CD4-positive, CD25-positive, alpha-beta regulatory T cell (primary cell): ENCODE measurements around the gene GPRIN1. TPM values are rescaled to one million over a fixed set of nuclear protein-coding genes. Genes with fewer than 3 reads are reported as not detected.

Experiments used
- ATAC-seq, 2 donors: fragments of 150-1000 bp; cut with Tn5 transposase; one replicate each; pipeline ENCODE4 v1.10.0; 2021; ENCODE audit warnings: low read depth in 2 of 2, moderate number of reproducible peaks in 2 of 2, moderate library complexity in 1 of 2
- DNase-seq, 3 donors: peaks; one replicate each; pipeline versions ENCODE4 v3.0.0 to v3.0.0-alpha.2; 2012 to 2022; ENCODE audit warnings: mixed read lengths in 1 of 3
- H3K27ac ChIP-seq: one replicate; pipeline ENCODE4 v1.7.0; 2013; ENCODE audit warnings: mild to moderate bottlenecking, low read length; ENCODE audit not compliant: insufficient read depth, poor library complexity, severe bottlenecking
- H3K27me3 ChIP-seq: one replicate; pipeline ENCODE4 v1.7.0; 2013; ENCODE audit warnings: low read length; ENCODE audit not compliant: control insufficient read depth, insufficient read depth
- H3K36me3 ChIP-seq: one replicate; pipeline ENCODE4 v1.7.0; 2013; ENCODE audit warnings: mild to moderate bottlenecking, low read length, moderate library complexity; ENCODE audit not compliant: control insufficient read depth, insufficient read depth
- H3K4me1 ChIP-seq: 2 replicates; pipeline ENCODE4 v1.7.0; 2013; ENCODE audit warnings: mild to moderate bottlenecking, low read length; ENCODE audit not compliant: insufficient read depth, control insufficient read depth, poor library complexity, severe bottlenecking
- H3K4me3 ChIP-seq: one replicate; pipeline ENCODE4 v1.7.0; 2013; ENCODE audit warnings: low read depth, mild to moderate bottlenecking, low read length, moderate library complexity
- H3K9me3 ChIP-seq, 2 experiments: 1 replicate in 1 of 2; 2 replicates in 1 of 2; pipeline ENCODE4 v1.7.0; 2013; ENCODE audit warnings: low read length in 2 of 2, mild to moderate bottlenecking in 1 of 2, moderate library complexity in 1 of 2; ENCODE audit not compliant: control insufficient read depth in 2 of 2
- H3K27ac Mint-ChIP-seq, 3 donors: one replicate each; pipeline ENCODE4 v1.8.0; 2020 to 2022; ENCODE audit warnings: mild to moderate bottlenecking in 3 of 3, mixed read lengths in 3 of 3, moderate library complexity in 2 of 3
- H3K27me3 Mint-ChIP-seq: one replicate; pipeline ENCODE4 v1.8.0; 2022; ENCODE audit warnings: mild to moderate bottlenecking, mixed read lengths
- H3K36me3 Mint-ChIP-seq: one replicate; pipeline ENCODE4 v1.8.0; 2020; ENCODE audit warnings: mixed read lengths
- H3K4me1 Mint-ChIP-seq, 4 donors: one replicate each; pipeline ENCODE4 v1.8.0; 2020 to 2022; ENCODE audit warnings: mixed read lengths in 4 of 4, mild to moderate bottlenecking in 1 of 4
- H3K4me3 Mint-ChIP-seq, 4 donors: one replicate each; pipeline ENCODE4 v1.8.0; 2020 to 2022; ENCODE audit warnings: mild to moderate bottlenecking in 4 of 4, mixed read lengths in 4 of 4, moderate library complexity in 3 of 4
- H3K9me3 Mint-ChIP-seq, 7 donors: one replicate each; pipeline ENCODE4 v1.8.0; 2020 to 2022; ENCODE audit warnings: mixed read lengths in 7 of 7, mild to moderate bottlenecking in 3 of 7, moderate library complexity in 2 of 7
- polyA plus RNA-seq, 4 donors: library from polyadenylated mRNA; unstranded; fragments of 300-500 nt; fragmentation: Illumina TruSeq; gene quantifications; one replicate each; pipeline ENCODE4 v1.2.3, GENCODE V29; 2021
- total RNA-seq: library from RNA; stranded (reverse); gene quantifications from one replicate; pipeline ENCODE4 v1.2.3, GENCODE V29; 2022

The GPRIN1 gene
- total and polyA plus RNA-seq, 5 donors from 2014 or later = 0.24 to 1.9 (median 0.71) TPM

- H3K27ac Mint-ChIP-seq = no peak overlapping the region
- no peak for ATAC-seq
Measured at GRCh38 chr5:176628406-176629228, 18.7 kb upstream of the GPRIN1 start.

GRCh38 chr5:176627582-176627981, 17.6 kb upstream of the GPRIN1 start:
- Histone ChIP-seq H3K27me3 (peaks cover 23% of the 10 kb centered on the region), H3K4me3 (no peak overlapping the region), H3K4me1 (peaks cover 17% of the 10 kb centered on the region), H3K27ac (no peak overlapping the region), H3K9me3 (no peaks in the 10 kb centered on the region), H3K36me3 (no peaks in the 10 kb centered on the region)
- Mint-ChIP-seq H3K4me3 (no peak overlapping the region), H3K4me1 (peaks cover 0 to 18% (median 1%) of the 10 kb centered on the region in 4 donors), H3K27me3 (peaks cover 77% of the 10 kb centered on the region), H3K9me3 (no peaks in the 10 kb centered on the region), H3K36me3 (no peaks in the 10 kb centered on the region), H3K27ac (no peak overlapping the region)
- ATAC-seq (no peak), DNase-seq (no peak)

More at GRCh38 chr5:176628406-176629228, 18.7 kb upstream of the GPRIN1 start:
- H3K27me3 Mint-ChIP-seq = peaks cover 75% of the 10 kb centered on the region
- no peak for DNase-seq
- peaks cover 0 to 18% (median 2%) of the 10 kb centered on the region in 4 donors for H3K4me1 Mint-ChIP-seq
- H3K27me3 ChIP-seq = peaks cover 29% of the 10 kb centered on the region
- peaks cover 0 to 1% (median 0%) of the 10 kb centered on the region in 7 donors for H3K9me3 Mint-ChIP-seq
- no peaks in the 10 kb centered on the region for H3K9me3 ChIP-seq
- peak overlapping the region in 1 of 4 donors; percentile 56 for H3K4me3 Mint-ChIP-seq
- no peak overlapping the region for H3K27ac ChIP-seq
- no peak overlapping the region for H3K4me3 ChIP-seq
- H3K36me3 Mint-ChIP-seq = no peaks in the 10 kb centered on the region
- no peaks in the 10 kb centered on the region for H3K36me3 ChIP-seq
- peaks cover 17% of the 10 kb centered on the region for H3K4me1 ChIP-seq

- Mint-ChIP-seq H3K27ac (no peak overlapping the region), H3K9me3 (no peaks in the 10 kb centered on the region), H3K36me3 (no peaks in the 10 kb centered on the region), H3K27me3 (peaks cover 74% of the 10 kb centered on the region), H3K4me1 (peaks cover 0 to 18% (median 1%) of the 10 kb centered on the region in 4 donors), H3K4me3 (no peak overlapping the region)
- Histone ChIP-seq H3K4me1 (peaks cover 17% of the 10 kb centered on the region), H3K36me3 (no peaks in the 10 kb centered on the region), H3K9me3 (no peaks in the 10 kb centered on the region), H3K27me3 (peaks cover 21% of the 10 kb centered on the region), H3K27ac (no peak overlapping the region), H3K4me3 (no peak overlapping the region)
- no peak for ATAC-seq
- DNase-seq = no peak
Measured at GRCh38 chr5:176626876-176627236, 16.9 kb upstream of the GPRIN1 start.

- Histone ChIP-seq H3K4me1 (peaks cover 17% of the 10 kb centered on the region), H3K9me3 (no peaks in the 10 kb centered on the region), H3K27ac (no peak overlapping the region), H3K4me3 (no peak overlapping the region), H3K27me3 (peaks cover 16% of the 10 kb centered on the region), H3K36me3 (no peaks in the 10 kb centered on the region)
- H3K4me3 Mint-ChIP-seq = no peak overlapping the region
- no peaks in the 10 kb centered on the region for H3K36me3 Mint-ChIP-seq
- ATAC-seq (no peak), DNase-seq (no peak)
- H3K9me3 Mint-ChIP-seq = no peaks in the 10 kb centered on the region
- peak overlapping the region in 1 of 3 donors; percentile 50 for H3K27ac Mint-ChIP-seq
- peaks cover 0 to 18% (median 1%) of the 10 kb centered on the region in 4 donors for H3K4me1 Mint-ChIP-seq
- peaks cover 70% of the 10 kb centered on the region for H3K27me3 Mint-ChIP-seq
Measured at GRCh38 chr5:176625966-176626875, 16.3 kb upstream of the GPRIN1 start.

- no peaks in the 10 kb centered on the region for H3K36me3 Mint-ChIP-seq
Measured at GRCh38 chr5:176625512-176625911, 15.6 kb upstream of the GPRIN1 start.

GRCh38 chr5:176624938-176625337, 15.0 kb upstream of the GPRIN1 start:
- H3K9me3 Mint-ChIP-seq = peaks cover 0 to 1% (median 0%) of the 10 kb centered on the region in 7 donors
- no peaks in the 10 kb centered on the region for H3K36me3 ChIP-seq
- peaks cover 0 to 21% (median 5%) of the 10 kb centered on the region in 4 donors for H3K4me1 Mint-ChIP-seq
- H3K4me3 ChIP-seq = no peak overlapping the region
- peaks cover 74% of the 10 kb centered on the region for H3K27me3 Mint-ChIP-seq
- H3K4me3 Mint-ChIP-seq = no peak overlapping the region
- no peaks in the 10 kb centered on the region for H3K36me3 Mint-ChIP-seq
- no peak overlapping the region for H3K27ac Mint-ChIP-seq
- ATAC-seq = no peak
- H3K4me1 ChIP-seq = peaks cover 16% of the 10 kb centered on the region
- H3K9me3 ChIP-seq = no peaks in the 10 kb centered on the region
- no peak for DNase-seq
- H3K27me3 ChIP-seq = peaks cover 9% of the 10 kb centered on the region
- H3K27ac ChIP-seq = no peak overlapping the region

More at GRCh38 chr5:176625512-176625911, 15.6 kb upstream of the GPRIN1 start:
- Histone ChIP-seq H3K4me1 (peaks cover 16% of the 10 kb centered on the region), H3K27me3 (peaks cover 9% of the 10 kb centered on the region), H3K9me3 (no peaks in the 10 kb centered on the region), H3K36me3 (no peaks in the 10 kb centered on the region), H3K27ac (no peak overlapping the region), H3K4me3 (no peak overlapping the region)
- peak overlapping the region in 1 of 3 donors; percentile 50 for H3K27ac Mint-ChIP-seq
- H3K4me1 Mint-ChIP-seq = peaks cover 0 to 16% (median 2%) of the 10 kb centered on the region in 4 donors
- DNase-seq (no peak), ATAC-seq (no peak)
- H3K4me3 Mint-ChIP-seq = no peak overlapping the region
- no peaks in the 10 kb centered on the region for H3K9me3 Mint-ChIP-seq
- H3K27me3 Mint-ChIP-seq = peaks cover 69% of the 10 kb centered on the region

GRCh38 chr5:176624142-176624541, 14.2 kb upstream of the GPRIN1 start:
- Histone ChIP-seq H3K4me1 (peaks cover 17% of the 10 kb centered on the region), H3K27ac (no peak overlapping the region), H3K4me3 (no peak overlapping the region), H3K36me3 (no peaks in the 10 kb centered on the region), H3K27me3 (peaks cover 9% of the 10 kb centered on the region), H3K9me3 (no peaks in the 10 kb centered on the region)
- Mint-ChIP-seq H3K4me1 (peaks cover 0 to 19% (median 5%) of the 10 kb centered on the region in 4 donors), H3K4me3 (peak overlapping the region in 1 of 4 donors; percentile 61), H3K36me3 (no peaks in the 10 kb centered on the region), H3K27ac (no peak overlapping the region), H3K27me3 (peaks cover 79% of the 10 kb centered on the region), H3K9me3 (peaks cover 0 to 1% (median 0%) of the 10 kb centered on the region in 7 donors)
- no peak for ATAC-seq
- DNase-seq = no peak
